Right atrium auricular region (tissue), 2 donors: ENCODE results near the gene SLC15A3. TPM values are rescaled to one million over a fixed set of nuclear protein-coding genes. Genes with fewer than 3 reads are reported as not detected.

Experiments used
- DNase-seq: peaks from one replicate; pipeline ENCODE4 v3.0.0-alpha.2; 2019; ENCODE audit warnings: low spot score
- H3K27ac ChIP-seq, 2 donors: fragments of 200-600 bp; sonication (generic); 1 replicate in 1 of 2; 2 replicates in 1 of 2; pipeline ENCODE4 v1.5.1; 2016 to 2019
- H3K27me3 ChIP-seq, 2 donors: fragments of 200-600 bp; sonication (generic); one replicate each; pipeline versions ENCODE4 v1.5.1 to v1.6.0; 2017 to 2019
- H3K36me3 ChIP-seq: fragments of 200-600 bp; sonication (generic); one replicate; pipeline ENCODE4 v1.5.1; 2016
- H3K4me1 ChIP-seq, 2 donors: fragments of 200-600 bp; sonication (generic); one replicate each; pipeline versions ENCODE4 v1.5.1 to v1.6.0; 2017 to 2019
- H3K4me3 ChIP-seq, 2 donors: fragments of 200-600 bp; sonication (generic); 1 replicate in 1 of 2; 2 replicates in 1 of 2; pipeline ENCODE4 v1.5.1; 2017 to 2019; ENCODE audit warnings: mild to moderate bottlenecking in 1 of 2, moderate library complexity in 1 of 2
- H3K9me3 ChIP-seq, 2 donors: fragments of 200-600 bp; sonication (generic); one replicate each; pipeline ENCODE4 v1.5.1; 2019
- total RNA-seq, 2 donors: library from RNA; depleted of rRNA; stranded (reverse); fragments of >200 nt; gene quantifications; one replicate each; pipeline ENCODE4 v1.1.0, GENCODE V29; 2016
- TF ChIP-seq, protein P1 (sequence below), 2 donors: fragments of 200-600 bp; sonication (generic); IDR thresholded peaks; one replicate each; pipeline ENCODE4 v1.5.1; 2019; ENCODE audit warnings: antibody characterized with exemption in 2 of 2

SLC15A3 gene
- total RNA-seq, 2 donors from 2014 or later: 12.9 to 17.5 TPM

DNA sequence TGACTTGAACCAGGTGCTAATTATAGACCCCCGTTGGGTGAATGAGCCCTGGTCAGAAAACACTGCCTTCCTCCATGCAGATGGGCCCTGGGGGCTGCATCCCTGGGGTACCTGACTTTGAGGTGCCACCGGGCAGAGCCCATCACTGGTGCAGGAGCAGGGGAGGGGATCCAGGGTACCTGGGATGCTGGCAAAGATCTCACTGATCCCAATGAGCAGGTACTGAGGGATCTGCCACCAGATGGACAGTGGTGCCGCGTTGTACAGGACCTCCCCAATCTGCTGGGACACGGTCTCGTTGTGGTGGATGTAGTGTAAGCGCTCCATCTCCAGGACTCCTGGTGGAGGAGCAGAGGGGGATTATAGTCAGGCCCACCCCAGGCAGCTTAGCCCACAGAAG lies 12.7 kb downstream of the SLC15A3 start:
- DNase-seq: no peak
- Histone ChIP-seq H3K4me3 (no peak overlapping the region), H3K36me3 (peaks cover 8% of the 10 kb centered on the region), H3K9me3 (no peaks in the 10 kb centered on the region), H3K27me3 (no peaks in the 10 kb centered on the region), H3K27ac (no peak overlapping the region), H3K4me1 (peaks cover 0 to 9% of the 10 kb centered on the region in 2 donors)
- TF ChIP-seq, protein P1, sequence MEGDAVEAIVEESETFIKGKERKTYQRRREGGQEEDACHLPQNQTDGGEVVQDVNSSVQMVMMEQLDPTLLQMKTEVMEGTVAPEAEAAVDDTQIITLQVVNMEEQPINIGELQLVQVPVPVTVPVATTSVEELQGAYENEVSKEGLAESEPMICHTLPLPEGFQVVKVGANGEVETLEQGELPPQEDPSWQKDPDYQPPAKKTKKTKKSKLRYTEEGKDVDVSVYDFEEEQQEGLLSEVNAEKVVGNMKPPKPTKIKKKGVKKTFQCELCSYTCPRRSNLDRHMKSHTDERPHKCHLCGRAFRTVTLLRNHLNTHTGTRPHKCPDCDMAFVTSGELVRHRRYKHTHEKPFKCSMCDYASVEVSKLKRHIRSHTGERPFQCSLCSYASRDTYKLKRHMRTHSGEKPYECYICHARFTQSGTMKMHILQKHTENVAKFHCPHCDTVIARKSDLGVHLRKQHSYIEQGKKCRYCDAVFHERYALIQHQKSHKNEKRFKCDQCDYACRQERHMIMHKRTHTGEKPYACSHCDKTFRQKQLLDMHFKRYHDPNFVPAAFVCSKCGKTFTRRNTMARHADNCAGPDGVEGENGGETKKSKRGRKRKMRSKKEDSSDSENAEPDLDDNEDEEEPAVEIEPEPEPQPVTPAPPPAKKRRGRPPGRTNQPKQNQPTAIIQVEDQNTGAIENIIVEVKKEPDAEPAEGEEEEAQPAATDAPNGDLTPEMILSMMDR (IDR thresholded peaks at IDR 0.05): no peak

DNA sequence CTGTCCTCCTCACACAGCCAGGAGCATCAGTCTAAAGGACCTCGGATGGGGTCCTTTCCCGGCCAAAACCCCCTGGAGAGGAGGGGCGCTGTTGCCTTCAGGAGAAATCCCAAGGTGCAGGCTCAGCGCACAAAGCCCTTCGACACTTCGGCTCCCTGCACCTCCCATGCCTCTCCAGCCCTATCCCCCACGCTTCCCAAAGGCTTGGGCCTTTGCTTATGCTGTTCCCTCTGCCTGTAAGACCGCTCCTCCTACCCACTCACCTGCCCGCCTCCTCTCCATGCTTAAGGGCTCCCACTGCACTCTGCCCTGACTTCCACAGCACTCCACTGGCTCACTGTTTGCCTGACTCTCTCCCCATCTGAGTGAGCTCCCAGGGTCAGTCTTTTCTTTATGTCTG lies 13.5 kb downstream of the SLC15A3 start:
- DNase-seq: no peak
- Histone ChIP-seq H3K27me3 (no peaks in the 10 kb centered on the region), H3K4me3 (no peak overlapping the region), H3K9me3 (no peaks in the 10 kb centered on the region), H3K27ac (no peak overlapping the region), H3K4me1 (peaks cover 0 to 9% of the 10 kb centered on the region in 2 donors), H3K36me3 (peaks cover 8% of the 10 kb centered on the region)
- TF ChIP-seq, protein P1 (IDR thresholded peaks at IDR 0.05): no peak

GRCh38 chr11:60937811-60938210 lies 14.2 kb downstream of the SLC15A3 start:
- H3K27ac ChIP-seq: no peak overlapping the region
- H3K36me3 ChIP-seq: peaks cover 8% of the 10 kb centered on the region
- H3K4me1 ChIP-seq: peaks cover 0 to 9% of the 10 kb centered on the region in 2 donors
- H3K9me3 ChIP-seq: no peaks in the 10 kb centered on the region
- H3K27me3 ChIP-seq: no peaks in the 10 kb centered on the region
- no peak for DNase-seq
- no peak overlapping the region for H3K4me3 ChIP-seq
- TF ChIP-seq, protein P1 (IDR thresholded peaks at IDR 0.05): no peak

DNA sequence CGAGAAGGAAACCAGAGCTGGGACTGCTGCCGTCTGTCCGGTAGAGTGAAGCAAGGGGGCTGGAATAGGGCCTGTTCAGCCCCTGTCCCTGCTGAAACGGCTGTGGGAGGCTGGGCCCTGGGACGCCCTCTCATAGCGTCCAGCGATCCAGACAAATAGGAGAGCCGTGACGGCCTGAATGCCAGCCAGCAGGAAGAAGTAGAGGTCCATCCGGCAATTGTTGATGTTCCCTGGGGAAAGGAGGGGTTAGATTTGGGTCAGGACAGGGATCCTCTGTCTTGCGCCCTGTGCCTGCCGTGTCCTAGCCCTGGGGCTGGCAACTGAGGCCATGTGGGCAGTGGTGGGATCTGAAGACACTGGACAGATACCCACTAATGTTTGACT lies 14.8 kb downstream of the SLC15A3 start:
- peaks cover 4% of the 10 kb centered on the region for H3K36me3 ChIP-seq
- TF ChIP-seq, protein P1 (IDR thresholded peaks at IDR 0.05): no peak
- H3K4me1 ChIP-seq: peaks cover 0 to 9% of the 10 kb centered on the region in 2 donors
- H3K27ac ChIP-seq: peak overlapping the region in 1 of 2 donors; percentile 42
- no peak for DNase-seq
- H3K9me3 ChIP-seq: no peaks in the 10 kb centered on the region
- H3K4me3 ChIP-seq: no peak overlapping the region
- H3K27me3 ChIP-seq: no peaks in the 10 kb centered on the region

DNA sequence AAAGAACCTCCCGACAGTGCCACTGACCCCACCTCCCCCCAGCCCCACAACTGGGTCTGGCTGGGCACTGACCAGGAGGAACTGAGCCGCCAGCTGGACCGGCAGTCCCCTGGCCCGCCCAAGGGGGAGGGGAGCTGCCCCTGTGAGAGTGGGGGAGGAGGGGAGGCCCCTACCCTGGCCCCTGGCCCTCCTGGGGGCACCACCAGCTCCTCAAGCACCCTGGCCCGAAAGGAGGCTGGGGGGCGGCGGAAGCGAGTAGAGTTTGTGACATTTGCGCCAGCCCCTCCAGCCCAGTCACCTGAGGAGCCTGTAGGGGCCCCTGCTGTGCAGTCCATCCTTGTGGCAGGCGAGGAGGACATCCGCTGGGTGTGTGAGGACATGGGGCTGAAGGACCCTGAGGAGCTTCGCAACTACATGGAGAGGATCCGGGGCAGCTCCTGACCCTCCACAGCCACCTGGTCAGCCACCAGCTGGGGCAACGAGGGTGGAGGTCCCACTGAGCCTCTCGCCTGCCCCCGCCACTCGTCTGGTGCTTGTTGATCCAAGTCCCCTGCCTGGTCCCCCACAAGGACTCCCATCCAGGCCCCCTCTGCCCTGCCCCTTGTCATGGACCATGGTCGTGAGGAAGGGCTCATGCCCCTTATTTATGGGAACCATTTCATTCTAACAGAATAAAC lies 15.4 kb downstream of the SLC15A3 start:
- DNase-seq: no peak
- TF ChIP-seq, protein P1 (IDR thresholded peaks at IDR 0.05): no peak
- H3K9me3 ChIP-seq: no peaks in the 10 kb centered on the region
- H3K4me3 ChIP-seq: no peak overlapping the region
- H3K27ac ChIP-seq: peak overlapping the region in 1 of 2 donors; percentile 42
- H3K36me3 ChIP-seq: peaks cover 4% of the 10 kb centered on the region
- peaks cover 0 to 9% of the 10 kb centered on the region in 2 donors for H3K4me1 ChIP-seq
- no peaks in the 10 kb centered on the region for H3K27me3 ChIP-seq
